Endothelial cell of umbilical vein (primary cell): ENCODE data around the gene PDE6B. TPM values are rescaled to one million over a fixed set of nuclear protein-coding genes. Genes with fewer than 3 reads are reported as not detected.

Experiments used
- BruUV-seq: library from RNA; stranded (reverse); fragments of 400-500 nt; replicated peaks from 2 replicates; lab custom pipeline; 2021; lab: Mats Ljungman, UMichigan
- CTCF ChIA-PET: fragments of 300-600, 350-600 bp; sonication (Branson Sonifier 250); formaldehyde crosslinking; loops from one replicate; lab custom pipeline; 2021; ENCODE audit warnings: antibody characterized with exemption, inconsistent platforms; lab: Charles Lee
- POLR2A ChIA-PET: fragments of 300-600, 350-600 bp; sonication (Branson Sonifier 250); formaldehyde crosslinking; loops from one replicate; lab custom pipeline; 2021; ENCODE audit warnings: antibody characterized with exemption, inconsistent platforms; lab: Charles Lee
- DNase-seq: peaks from one replicate; pipeline ENCODE4 v3.0.0-alpha.2; 2011; ENCODE audit warnings: low read depth, low spot score
- FAIRE-seq: peaks from 2 replicates; lab custom pipeline; 2011; peaks lifted over from hg19 to GRCh38; lab: Jason Lieb, UNC
- H2AFZ ChIP-seq: 2 replicates; pipeline ENCODE4 v1.6.0; 2012; ENCODE audit warnings: low read depth, low read length, control low read depth, inconsistent platforms
- H3K27ac ChIP-seq: 2 replicates; pipeline ENCODE4 v1.5.1; 2011; ENCODE audit warnings: low read depth, mild to moderate bottlenecking, control low read depth, low read length, moderate library complexity; ENCODE audit not compliant: insufficient read depth
- H3K27me3 ChIP-seq, 2 experiments: 2 replicates each; pipeline versions ENCODE4 v1.6.0 to v1.6.1; 2011; ENCODE audit warnings: low read length in 2 of 2, mixed read lengths in 1 of 2; ENCODE audit not compliant: control insufficient read depth in 2 of 2, insufficient read depth in 2 of 2
- H3K36me3 ChIP-seq, 2 experiments: 2 replicates in 1 of 2; 3 replicates in 1 of 2; pipeline ENCODE4 v1.5.1; 2011; ENCODE audit warnings: low read length in 2 of 2, mild to moderate bottlenecking in 1 of 2, moderate library complexity in 1 of 2; ENCODE audit not compliant: control insufficient read depth in 2 of 2, insufficient read depth in 2 of 2; ENCODE audit errors: extremely low read depth in 1 of 2
- H3K4me1 ChIP-seq: 3 replicates; pipeline ENCODE4 v1.5.1; 2011; ENCODE audit warnings: mild to moderate bottlenecking, low read length; ENCODE audit not compliant: control insufficient read depth, insufficient read depth; ENCODE audit errors: extremely low read depth
- H3K4me2 ChIP-seq: 2 replicates; pipeline ENCODE4 v1.6.1; 2011; ENCODE audit warnings: low read length, control low read depth, mixed read lengths; ENCODE audit not compliant: insufficient read depth
- H3K4me3 ChIP-seq, 3 experiments: fragments of 200-600 bp in 1 of 3; sonication (generic), shearing (Covaris generic) in 1 of 3; replicated peaks in 1 of 3; 2 replicates each; pipeline ENCODE4 v1.5.1; 2011 to 2016; ENCODE audit warnings: control low read depth in 3 of 3, low read length in 3 of 3, mild to moderate bottlenecking in 2 of 3, inconsistent platforms in 1 of 3, low read depth in 1 of 3, moderate library complexity in 1 of 3; ENCODE audit not compliant: insufficient read depth in 1 of 3
- H3K79me2 ChIP-seq: 2 replicates; pipeline ENCODE4 v1.6.0; 2012; ENCODE audit warnings: low read length, inconsistent platforms; ENCODE audit not compliant: control insufficient read depth, insufficient read depth
- H3K9ac ChIP-seq: replicated peaks from 2 replicates; pipeline ENCODE3; 2011; ENCODE audit warnings: low read length, control low read depth; ENCODE audit not compliant: insufficient read depth; ENCODE audit errors: extremely low read depth
- H3K9me1 ChIP-seq: replicated peaks from 3 replicates; pipeline ENCODE4 v1.6.0; 2011; ENCODE audit warnings: mild to moderate bottlenecking, low read length; ENCODE audit not compliant: control insufficient read depth, insufficient read depth; ENCODE audit errors: extremely low read depth
- H3K9me3 ChIP-seq: replicated peaks from 2 replicates; pipeline ENCODE4 v1.5.1; 2012; ENCODE audit warnings: low read length, inconsistent platforms; ENCODE audit not compliant: control insufficient read depth, insufficient read depth
- H4K20me1 ChIP-seq: replicated peaks from 2 replicates; pipeline ENCODE3; 2011; ENCODE audit warnings: mild to moderate bottlenecking, low read length; ENCODE audit not compliant: control insufficient read depth, insufficient read depth; ENCODE audit errors: extremely low read depth
- EZH2 ChIP-seq: IDR thresholded peaks from 2 replicates; pipeline ENCODE4 v1.6.1; 2012; ENCODE audit warnings: borderline replicate concordance, low read depth, mild to moderate bottlenecking, moderate library complexity, low read length, inconsistent platforms; ENCODE audit not compliant: severe bottlenecking
- FOS ChIP-seq: IDR thresholded peaks from 2 replicates; pipeline ENCODE4 v1.6.1; 2011; ENCODE audit warnings: mild to moderate bottlenecking, low read length, moderate library complexity, borderline replicate concordance; ENCODE audit not compliant: insufficient read depth
- GATA2 ChIP-seq: IDR thresholded peaks from 2 replicates; pipeline ENCODE4 v1.7.0; 2011; ENCODE audit warnings: low read depth, mild to moderate bottlenecking, moderate library complexity, mixed read lengths, low read length; ENCODE audit not compliant: insufficient read length, insufficient read depth
- JUN ChIP-seq: IDR thresholded peaks from 2 replicates; pipeline ENCODE4 v1.6.1; 2011; ENCODE audit warnings: borderline replicate concordance, low read depth; ENCODE audit not compliant: insufficient read length, insufficient read depth
- MYC ChIP-seq: IDR thresholded peaks from one replicate; pipeline ENCODE4 v1.6.1; 2011; ENCODE audit warnings: mild to moderate bottlenecking, low read depth, low read length
- POLR2A ChIP-seq: IDR thresholded peaks from 2 replicates; pipeline ENCODE4 v1.6.1; 2012; ENCODE audit warnings: low read depth, mild to moderate bottlenecking, control low read depth, low read length
- POLR2AphosphoS5 ChIP-seq: IDR thresholded peaks from 2 replicates; pipeline ENCODE4 v1.6.1; 2012; ENCODE audit warnings: low read depth, mild to moderate bottlenecking, control low read depth, low read length, moderate library complexity; ENCODE audit not compliant: insufficient read depth
- dilution Hi-C: fragments of 300-500 bp; cut with MboI; formaldehyde crosslinking; loops from one replicate; pipeline ENCODE4 v1.15.0; 2019; ENCODE audit warnings: low sequenced_read_pairs; ENCODE audit not compliant: extremely low pct_ligation_motif_present
- intact Hi-C: fragments of 100-400 bp; cut with micrococcal nuclease; formaldehyde crosslinking; loops from one replicate; pipeline ENCODE4 v1.10.0; 2022
- polyA plus RNA-seq, 4 experiments: library from polyadenylated mRNA; depleted of rRNA in 3 of 4; stranded (reverse) in 3 of 4; unstranded in 1 of 4; fragments of >200 nt; gene quantifications; 2 replicates each; pipeline versions ENCODE4 v1.2.1 to v1.2.3, GENCODE V29; 2011 to 2012; ENCODE audit warnings: missing spikeins in 1 of 4
- total RNA-seq: library from RNA; stranded (reverse); gene quantifications from 2 replicates; pipeline ENCODE4 v1.2.3, GENCODE V29; 2021
- TF ChIP-seq, protein P1 (sequence below): IDR thresholded peaks from 2 replicates; pipeline ENCODE4 v1.6.1; 2011; ENCODE audit not compliant: insufficient read depth, insufficient read length
- TF ChIP-seq, protein P2 (sequence below), 2 donors: IDR thresholded peaks; 1 replicate in 1 of 2; 2 replicates in 1 of 2; pipeline ENCODE4 v1.5.1; 2011; ENCODE audit warnings: low read length in 2 of 2, mild to moderate bottlenecking in 2 of 2, moderate library complexity in 2 of 2, control low read depth in 1 of 2, inconsistent platforms in 1 of 2, low read depth in 1 of 2; ENCODE audit not compliant: insufficient read depth in 1 of 2; ENCODE audit errors: extremely low read depth in 1 of 2

PDE6B gene
- total and polyA plus RNA-seq, 2 donors (not counting 3 experiments of a cell fraction or from before 2014, with no cell fraction given): 0.77 to 1.8 TPM

DNA sequence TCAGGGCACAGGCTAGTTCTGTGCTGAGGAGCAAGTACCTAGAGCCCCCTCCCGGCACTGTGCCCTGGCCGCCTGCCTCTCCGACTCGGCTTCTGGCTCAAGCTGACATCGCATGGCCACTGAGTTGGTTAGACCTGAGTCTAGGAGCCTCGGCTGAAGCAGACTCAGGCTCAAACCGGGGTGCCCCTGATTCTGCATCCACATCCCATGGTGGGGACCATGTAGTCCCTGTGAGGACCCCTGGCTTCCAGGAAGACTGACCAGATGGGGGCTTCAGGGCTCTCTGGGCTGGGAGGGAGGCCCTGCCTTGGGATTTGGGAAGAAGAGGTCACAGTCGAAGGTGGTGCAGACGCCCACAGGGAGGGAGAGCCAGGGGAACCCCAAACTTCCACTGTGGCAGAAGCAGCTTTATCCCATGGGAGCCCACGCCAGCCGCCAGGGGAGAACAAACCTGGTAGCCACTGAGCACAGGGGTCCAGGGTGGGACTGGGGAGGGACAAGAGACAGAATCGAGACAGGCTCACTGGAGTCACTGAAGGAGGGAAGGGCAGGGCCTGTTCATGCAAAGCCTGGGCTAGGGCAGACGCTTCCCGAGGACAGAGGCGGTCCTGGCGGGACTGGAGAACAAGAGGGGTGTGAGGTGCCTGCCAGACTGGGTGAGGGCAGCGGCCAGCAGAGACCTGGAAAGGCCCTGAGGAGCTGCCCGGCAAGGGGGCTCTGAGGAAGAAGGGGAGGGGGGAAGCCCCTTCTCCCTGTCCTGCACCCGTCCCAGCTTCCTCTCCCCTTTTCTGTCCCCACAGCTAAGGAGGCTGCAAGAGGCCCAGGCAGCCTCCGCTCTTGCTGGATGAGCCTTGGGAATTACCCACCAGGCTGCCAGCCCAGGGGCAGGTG, 1.1 kb downstream of the PDE6B start:
- no peaks in the 10 kb centered on the region for H3K9me1 ChIP-seq
- no peak overlapping the region for H3K4me2 ChIP-seq
- no peaks in the 10 kb centered on the region for H4K20me1 ChIP-seq
- no peak overlapping the region for H3K4me3 ChIP-seq
- H3K27ac ChIP-seq: no peak overlapping the region
- dilution Hi-C loops (no loop called here), intact Hi-C loops (no loop called here)
- no peaks in the 10 kb centered on the region for H3K9me3 ChIP-seq
- no peaks in the 10 kb centered on the region for H3K79me2 ChIP-seq
- no TSS peak for BruUV-seq
- H3K36me3 ChIP-seq: no peaks in the 10 kb centered on the region
- H2AFZ ChIP-seq: no peak overlapping the region
- H3K9ac ChIP-seq: no peak overlapping the region
- ChIA-PET POLR2A (no interaction called here), CTCF (interaction anchor here (0.8 to 1.4 kb wide), 2 partner anchors 11 to 17 kb away, joined by 3 to 4 read pairs; no protein-coding TSS in a partner anchor)
- H3K4me1 ChIP-seq: no peaks in the 10 kb centered on the region
- no peak for TF ChIP-seq JUN
- no peak for TF ChIP-seq POLR2A
- no peak for TF ChIP-seq MYC
- TF ChIP-seq GATA2: no peak
- no peak for TF ChIP-seq POLR2AphosphoS5
- TF ChIP-seq, protein P1, sequence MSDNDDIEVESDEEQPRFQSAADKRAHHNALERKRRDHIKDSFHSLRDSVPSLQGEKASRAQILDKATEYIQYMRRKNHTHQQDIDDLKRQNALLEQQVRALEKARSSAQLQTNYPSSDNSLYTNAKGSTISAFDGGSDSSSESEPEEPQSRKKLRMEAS: no peak
- TF ChIP-seq EZH2: no peak
- TF ChIP-seq, protein P2, sequence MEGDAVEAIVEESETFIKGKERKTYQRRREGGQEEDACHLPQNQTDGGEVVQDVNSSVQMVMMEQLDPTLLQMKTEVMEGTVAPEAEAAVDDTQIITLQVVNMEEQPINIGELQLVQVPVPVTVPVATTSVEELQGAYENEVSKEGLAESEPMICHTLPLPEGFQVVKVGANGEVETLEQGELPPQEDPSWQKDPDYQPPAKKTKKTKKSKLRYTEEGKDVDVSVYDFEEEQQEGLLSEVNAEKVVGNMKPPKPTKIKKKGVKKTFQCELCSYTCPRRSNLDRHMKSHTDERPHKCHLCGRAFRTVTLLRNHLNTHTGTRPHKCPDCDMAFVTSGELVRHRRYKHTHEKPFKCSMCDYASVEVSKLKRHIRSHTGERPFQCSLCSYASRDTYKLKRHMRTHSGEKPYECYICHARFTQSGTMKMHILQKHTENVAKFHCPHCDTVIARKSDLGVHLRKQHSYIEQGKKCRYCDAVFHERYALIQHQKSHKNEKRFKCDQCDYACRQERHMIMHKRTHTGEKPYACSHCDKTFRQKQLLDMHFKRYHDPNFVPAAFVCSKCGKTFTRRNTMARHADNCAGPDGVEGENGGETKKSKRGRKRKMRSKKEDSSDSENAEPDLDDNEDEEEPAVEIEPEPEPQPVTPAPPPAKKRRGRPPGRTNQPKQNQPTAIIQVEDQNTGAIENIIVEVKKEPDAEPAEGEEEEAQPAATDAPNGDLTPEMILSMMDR (IDR thresholded peaks at IDR 0.05; ENCODE audit: extremely low read depth in 1 of 2, insufficient read depth in 1 of 2, low read depth in 1 of 2, low read length in 2 of 2): no peak
- TF ChIP-seq FOS: no peak
- no peaks in the 10 kb centered on the region for H3K27me3 ChIP-seq
- DNase-seq: no peak
- FAIRE-seq: no peak
